Chondrocyte (in vitro differentiated cells): ENCODE data around the gene CABYR. TPM values are rescaled to one million over a fixed set of nuclear protein-coding genes. Genes with fewer than 3 reads are reported as not detected.

Experiments used
- DNase-seq: peaks from one replicate; pipeline ENCODE4 v3.0.0; 2021; ENCODE audit warnings: mixed read lengths, low spot score
- H3K27ac Mint-ChIP-seq: one replicate; pipeline ENCODE4 v1.8.0; 2021; ENCODE audit warnings: mild to moderate bottlenecking, moderate library complexity, mixed read lengths; ENCODE audit not compliant: unreplicated experiment
- H3K27me3 Mint-ChIP-seq: 2 replicates; pipeline ENCODE4 v1.8.0; 2021; ENCODE audit warnings: low read depth, mixed read lengths
- H3K36me3 Mint-ChIP-seq: 2 replicates; pipeline ENCODE4 v1.8.0; 2021; ENCODE audit warnings: low read depth, mixed read lengths
- H3K4me1 Mint-ChIP-seq: 2 replicates; pipeline ENCODE4 v1.8.0; 2021; ENCODE audit warnings: low read depth, mild to moderate bottlenecking, mixed read lengths
- H3K4me3 Mint-ChIP-seq: one replicate; pipeline ENCODE4 v1.8.0; 2021; ENCODE audit warnings: mild to moderate bottlenecking, moderate library complexity, mixed read lengths; ENCODE audit not compliant: unreplicated experiment
- H3K9me3 Mint-ChIP-seq: 2 replicates; pipeline ENCODE4 v1.8.0; 2021; ENCODE audit warnings: low read depth, mixed read lengths
- total RNA-seq: library from RNA; stranded (reverse); gene quantifications from 3 replicates; pipeline ENCODE4 v1.2.1, GENCODE V29; 2021
- TF ChIP-seq, protein P1 (sequence below): fragments of 200-600 bp; sonication (generic); IDR thresholded peaks from 2 replicates; pipeline ENCODE4 v1.5.0; 2021; ENCODE audit warnings: antibody characterized with exemption, mild to moderate bottlenecking, moderate library complexity

The CABYR gene
- total RNA-seq, 1 donor from 2014 or later = 9.8 TPM

GRCh38 chr18:24201699-24202687 is 63.1 kb downstream of the CABYR start:
- peaks cover 20% of the 10 kb centered on the region for H3K4me1 Mint-ChIP-seq
- H3K27ac Mint-ChIP-seq = no peak overlapping the region
- H3K36me3 Mint-ChIP-seq = peaks cover 2% of the 10 kb centered on the region
- no peak overlapping the region for H3K4me3 Mint-ChIP-seq
- no peaks in the 10 kb centered on the region for H3K9me3 Mint-ChIP-seq
- TF ChIP-seq, protein P1, sequence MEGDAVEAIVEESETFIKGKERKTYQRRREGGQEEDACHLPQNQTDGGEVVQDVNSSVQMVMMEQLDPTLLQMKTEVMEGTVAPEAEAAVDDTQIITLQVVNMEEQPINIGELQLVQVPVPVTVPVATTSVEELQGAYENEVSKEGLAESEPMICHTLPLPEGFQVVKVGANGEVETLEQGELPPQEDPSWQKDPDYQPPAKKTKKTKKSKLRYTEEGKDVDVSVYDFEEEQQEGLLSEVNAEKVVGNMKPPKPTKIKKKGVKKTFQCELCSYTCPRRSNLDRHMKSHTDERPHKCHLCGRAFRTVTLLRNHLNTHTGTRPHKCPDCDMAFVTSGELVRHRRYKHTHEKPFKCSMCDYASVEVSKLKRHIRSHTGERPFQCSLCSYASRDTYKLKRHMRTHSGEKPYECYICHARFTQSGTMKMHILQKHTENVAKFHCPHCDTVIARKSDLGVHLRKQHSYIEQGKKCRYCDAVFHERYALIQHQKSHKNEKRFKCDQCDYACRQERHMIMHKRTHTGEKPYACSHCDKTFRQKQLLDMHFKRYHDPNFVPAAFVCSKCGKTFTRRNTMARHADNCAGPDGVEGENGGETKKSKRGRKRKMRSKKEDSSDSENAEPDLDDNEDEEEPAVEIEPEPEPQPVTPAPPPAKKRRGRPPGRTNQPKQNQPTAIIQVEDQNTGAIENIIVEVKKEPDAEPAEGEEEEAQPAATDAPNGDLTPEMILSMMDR = no peak
- no peak for DNase-seq
- no peaks in the 10 kb centered on the region for H3K27me3 Mint-ChIP-seq

DNA sequence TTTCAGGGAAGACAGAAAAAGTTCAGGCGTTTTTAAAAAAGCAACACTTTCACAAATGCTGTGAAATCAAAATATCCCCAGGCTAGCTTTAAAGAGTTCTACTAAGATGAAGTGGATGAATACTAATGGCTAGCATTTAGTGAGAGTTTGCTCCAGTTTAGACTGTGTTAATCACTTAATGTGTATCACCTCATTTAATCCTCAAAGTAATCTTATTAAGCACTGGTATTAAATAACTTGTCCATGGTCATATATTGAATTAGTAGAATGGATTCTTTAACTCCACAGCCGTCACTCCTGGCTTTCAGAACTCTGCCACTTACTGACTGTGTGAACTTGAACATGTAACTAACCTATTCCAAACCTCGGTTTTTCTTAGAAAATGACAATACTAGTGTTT is 66.0 kb downstream of the CABYR start:
- H3K4me3 Mint-ChIP-seq = no peak overlapping the region
- H3K36me3 Mint-ChIP-seq = peaks cover 5% of the 10 kb centered on the region
- H3K9me3 Mint-ChIP-seq = peaks cover 4% of the 10 kb centered on the region
- peaks cover 12% of the 10 kb centered on the region for H3K4me1 Mint-ChIP-seq
- H3K27me3 Mint-ChIP-seq = no peaks in the 10 kb centered on the region
- H3K27ac Mint-ChIP-seq = no peak overlapping the region
- TF ChIP-seq, protein P1 = no peak
- DNase-seq = no peak

- Mint-ChIP-seq H3K4me1 (peaks cover 20% of the 10 kb centered on the region), H3K36me3 (peaks cover 5% of the 10 kb centered on the region), H3K9me3 (peaks cover 7% of the 10 kb centered on the region), H3K4me3 (no peak overlapping the region), H3K27ac (no peak overlapping the region), H3K27me3 (no peaks in the 10 kb centered on the region)
- TF ChIP-seq, protein P1 = no peak
- DNase-seq = no peak
These were observed 69.6 kb downstream of the CABYR start for GRCh38 chr18:24208270-24209035.

- Mint-ChIP-seq H3K4me1 (peaks cover 29% of the 10 kb centered on the region), H3K36me3 (peaks cover 5% of the 10 kb centered on the region), H3K27me3 (no peaks in the 10 kb centered on the region), H3K27ac (no peak overlapping the region), H3K4me3 (no peak overlapping the region), H3K9me3 (peaks cover 7% of the 10 kb centered on the region)
- TF ChIP-seq, protein P1 = no peak
- no peak for DNase-seq
These were observed 70.7 kb downstream of the CABYR start for GRCh38 chr18:24209558-24209957.

Other genes with a start within 250 kb of the CABYR start
- gene TTC39C, start 124.3 kb upstream of the CABYR start, total RNA-seq = 6.6 to 11.2 TPM (median 10.4 TPM) in 3 replicates